OCI-LY3 (cell line): ENCODE data around the gene DDTL.
"Not testable (repeated sequence)": the region's sequence is repeated elsewhere in the genome, so short reads cannot be mapped to it uniquely, and the experiment has no call there.

Experiments
- CTCF ChIP-seq: fragments of 200-600, 300-600 bp; sonication (generic); IDR thresholded peaks from 2 replicates; pipeline ENCODE4 v1.5.1; 2014; ENCODE audit warnings: antibody characterized with exemption, low read length, low read depth
- EZH2phosphoT487 ChIP-seq: fragments of 200-600 bp; shearing (Covaris generic); IDR thresholded peaks from 2 replicates; pipeline ENCODE4 v1.6.1; 2018; ENCODE audit warnings: antibody characterized with exemption, mixed run types, low read depth

DNA sequence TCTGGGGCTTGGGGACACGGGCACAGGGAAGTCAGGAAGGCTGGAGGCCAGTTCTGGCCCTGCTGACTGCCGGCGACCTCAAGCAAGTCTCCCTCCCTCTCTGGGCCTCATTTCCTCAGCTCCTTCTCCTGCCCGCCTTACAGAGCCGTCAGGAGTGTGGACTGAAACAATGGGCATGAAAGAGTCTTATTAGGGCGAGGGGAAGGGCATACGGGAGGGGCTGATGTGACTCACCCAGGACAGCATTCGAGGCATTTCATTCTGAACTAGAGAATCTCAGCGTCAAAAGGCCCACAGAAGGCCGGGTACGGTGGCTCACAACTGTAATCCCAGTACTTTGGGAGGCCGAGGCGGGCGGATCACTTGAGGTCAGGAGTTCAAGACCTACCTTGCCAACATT lies 26.5 kb upstream of the DDTL start:
- TF ChIP-seq CTCF, EZH2phosphoT487: not testable (repeated sequence)
